ENCODE data around the gene GABRP. TPM values are rescaled to one million over a fixed set of nuclear protein-coding genes. Genes with fewer than 3 reads are reported as not detected.

GABRP gene
- total RNA-seq, 4 donors from 2014 or later, result 3.0 to 40.8 (median 19.3) TPM

DNA sequence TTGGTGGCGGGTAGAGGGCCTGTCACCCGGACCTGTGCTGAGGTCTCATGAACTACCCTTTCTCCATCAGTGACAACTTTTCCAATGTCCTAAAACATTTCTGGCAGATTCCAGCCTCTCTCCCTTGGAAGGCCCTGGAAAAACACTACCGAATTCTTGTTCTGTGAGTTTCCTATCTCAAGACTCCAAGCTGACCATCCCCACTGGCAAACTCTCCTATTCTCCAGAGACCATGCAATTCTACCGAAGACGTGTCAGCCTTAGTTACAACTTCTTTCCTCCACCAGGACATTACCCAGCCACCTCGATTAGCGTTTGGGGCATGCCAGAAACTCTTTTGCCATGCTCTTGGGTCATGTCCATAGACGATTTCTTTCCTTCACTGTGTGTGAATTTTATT lies 26.8 kb upstream of the GABRP start:
- WGBS, 2 donors, result 80 to 88% methylated on average over 8 of the region's 8 CpGs
- no peak for DNase-seq (ENCODE audit: low spot score in 2 of 2)
- H3K4me3 ChIP-seq (ENCODE audit: low read depth, poor library complexity, severe bottlenecking), result no peak overlapping the region
- TF ChIP-seq POLR2A (IDR thresholded peaks at IDR 0.05) (no peak), CTCF (IDR thresholded peaks at IDR 0.05) (no peak)
- intact Hi-C loops (cut with DNase I; ENCODE audit: low total_unique reads), result no loop called here

GRCh38 chr5:170757182-170757601 lies 26.3 kb upstream of the GABRP start:
- DNase-seq (ENCODE audit: low spot score in 2 of 2), result no peak
- H3K4me3 ChIP-seq (ENCODE audit: low read depth, poor library complexity, severe bottlenecking), result no peak overlapping the region

DNA sequence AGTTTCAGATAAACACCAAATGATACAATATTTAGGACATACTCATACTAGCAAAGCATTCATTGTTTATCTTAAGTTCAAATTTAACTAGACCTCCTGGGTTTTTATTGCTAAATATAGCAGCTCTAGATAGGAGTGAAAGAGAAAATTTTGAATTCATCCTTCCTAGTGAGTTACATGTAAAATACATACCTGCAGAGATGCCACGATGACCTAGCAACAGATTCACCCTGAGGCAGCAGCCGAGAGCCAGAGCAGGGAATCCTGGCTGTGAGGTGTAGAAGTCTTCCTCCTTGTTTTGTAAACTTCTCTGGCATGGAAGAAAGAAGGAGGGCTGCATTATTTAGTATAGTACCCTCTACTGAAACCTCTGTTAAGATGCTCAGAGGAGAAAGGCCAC lies 25.9 kb upstream of the GABRP start:
- DNase-seq (ENCODE audit: low spot score in 2 of 2), result no peak
- WGBS, 2 donors, result 71 to 86% methylated on average over 2 of the region's 2 CpGs
- TF ChIP-seq CTCF (IDR thresholded peaks at IDR 0.05) (no peak), POLR2A (IDR thresholded peaks at IDR 0.05) (no peak)
- H3K4me3 ChIP-seq (ENCODE audit: low read depth, poor library complexity, severe bottlenecking), result no peak overlapping the region
- intact Hi-C loops (cut with DNase I; ENCODE audit: low total_unique reads), result no loop called here

More at GRCh38 chr5:170757182-170757601, 26.3 kb upstream of the GABRP start:
- 45 to 46% methylated on average over 4 of the region's 4 CpGs for WGBS, 2 donors
- intact Hi-C loops (cut with DNase I; ENCODE audit: low total_unique reads), result no loop called here
- TF ChIP-seq POLR2A (IDR thresholded peaks at IDR 0.05) (no peak), CTCF (IDR thresholded peaks at IDR 0.05) (no peak)

DNA sequence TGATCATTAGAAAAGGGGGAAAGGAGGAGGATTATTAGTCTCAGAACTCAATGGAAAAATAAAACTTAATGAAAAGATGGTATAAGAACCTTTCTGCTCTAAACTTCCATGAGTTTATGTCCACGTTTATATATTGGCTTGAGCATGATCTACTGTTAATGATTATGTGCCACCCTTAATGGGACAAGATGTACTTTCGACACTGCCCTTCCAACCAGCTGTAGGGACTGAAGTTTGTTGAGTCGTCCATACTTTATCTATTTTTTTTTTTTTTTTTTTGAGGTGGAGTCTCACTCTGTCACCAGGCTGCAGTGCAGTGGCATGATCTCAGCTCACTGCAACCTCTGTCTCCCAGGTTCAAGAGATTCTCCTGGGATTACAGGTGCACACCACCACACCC lies 25.0 kb upstream of the GABRP start:
- no peak overlapping the region for H3K4me3 ChIP-seq (ENCODE audit: low read depth, poor library complexity, severe bottlenecking)
- DNase-seq (ENCODE audit: low spot score in 2 of 2), result no peak
- TF ChIP-seq POLR2A (IDR thresholded peaks at IDR 0.05) (no peak), CTCF (IDR thresholded peaks at IDR 0.05) (no peak)
- WGBS, 2 donors, result 89 to 91% methylated on average over 3 of the region's 3 CpGs
- intact Hi-C loops (cut with DNase I; ENCODE audit: low total_unique reads), result no loop called here

DNA sequence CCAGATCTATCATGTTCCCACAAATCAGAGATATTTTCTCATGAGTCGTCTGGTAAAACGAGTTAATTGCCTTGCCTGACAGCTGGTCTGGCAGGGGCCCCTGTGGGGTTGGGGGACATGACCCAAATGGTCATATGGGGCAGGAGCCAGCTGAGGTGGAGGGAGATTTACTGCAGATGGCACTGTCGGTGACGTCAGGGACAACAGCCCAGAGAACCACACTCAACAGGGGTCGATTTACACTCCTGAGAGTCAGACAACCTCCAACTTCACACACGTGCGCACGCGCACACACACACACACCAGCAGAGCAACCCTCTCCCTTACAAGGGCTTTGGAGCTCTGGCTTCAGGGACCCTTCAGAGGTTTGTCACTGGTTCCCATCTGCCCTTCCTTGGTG lies 23.4 kb upstream of the GABRP start:
- TF ChIP-seq POLR2A (IDR thresholded peaks at IDR 0.05) (no peak), CTCF (IDR thresholded peaks at IDR 0.05) (no peak)
- intact Hi-C loops (cut with DNase I; ENCODE audit: low total_unique reads), result no loop called here
- WGBS, 2 donors, result 80 to 88% methylated on average over 8 to 9 of the region's 9 CpGs
- no peak overlapping the region for H3K4me3 ChIP-seq (ENCODE audit: low read depth, poor library complexity, severe bottlenecking)
- DNase-seq (ENCODE audit: low spot score in 2 of 2), result no peak

- 84 to 87% methylated on average over 7 of the region's 7 CpGs for WGBS, 2 donors
These were observed 22.3 kb upstream of the GABRP start for GRCh38 chr5:170761048-170761707.

More at GRCh38 chr5:170761048-170761707, 22.3 kb upstream of the GABRP start:
- no peak for DNase-seq (ENCODE audit: low spot score in 2 of 2)
- intact Hi-C loops (cut with DNase I; ENCODE audit: low total_unique reads), result no loop called here
- H3K4me3 ChIP-seq (ENCODE audit: low read depth, poor library complexity, severe bottlenecking), result no peak overlapping the region
- TF ChIP-seq POLR2A (IDR thresholded peaks at IDR 0.05) (no peak), CTCF (IDR thresholded peaks at IDR 0.05) (no peak)
